Astrocyte of the cerebellum (primary cell): ENCODE data around the gene MOK.

ENCODE experiments used
- DNase-seq: peaks from one replicate; pipeline ENCODE4 v3.0.0-alpha.2; 2011; ENCODE audit warnings: low read depth
- H3K4me3 ChIP-seq: 2 replicates; pipeline ENCODE4 v1.5.1; 2011; ENCODE audit warnings: mild to moderate bottlenecking, low read depth, low read length, moderate library complexity
- in situ Hi-C: cut with HindIII; loops from 2 replicates; pipeline ENCODE4 v1.10.0; 2017; ENCODE audit warnings: low sequenced_read_pairs
- TF ChIP-seq, protein P1 (sequence below): IDR thresholded peaks from 2 replicates; pipeline ENCODE4 v1.5.1; 2012; ENCODE audit warnings: low read length, low read depth, moderate library complexity, mild to moderate bottlenecking; ENCODE audit errors: missing control alignments

The MOK gene

DNA sequence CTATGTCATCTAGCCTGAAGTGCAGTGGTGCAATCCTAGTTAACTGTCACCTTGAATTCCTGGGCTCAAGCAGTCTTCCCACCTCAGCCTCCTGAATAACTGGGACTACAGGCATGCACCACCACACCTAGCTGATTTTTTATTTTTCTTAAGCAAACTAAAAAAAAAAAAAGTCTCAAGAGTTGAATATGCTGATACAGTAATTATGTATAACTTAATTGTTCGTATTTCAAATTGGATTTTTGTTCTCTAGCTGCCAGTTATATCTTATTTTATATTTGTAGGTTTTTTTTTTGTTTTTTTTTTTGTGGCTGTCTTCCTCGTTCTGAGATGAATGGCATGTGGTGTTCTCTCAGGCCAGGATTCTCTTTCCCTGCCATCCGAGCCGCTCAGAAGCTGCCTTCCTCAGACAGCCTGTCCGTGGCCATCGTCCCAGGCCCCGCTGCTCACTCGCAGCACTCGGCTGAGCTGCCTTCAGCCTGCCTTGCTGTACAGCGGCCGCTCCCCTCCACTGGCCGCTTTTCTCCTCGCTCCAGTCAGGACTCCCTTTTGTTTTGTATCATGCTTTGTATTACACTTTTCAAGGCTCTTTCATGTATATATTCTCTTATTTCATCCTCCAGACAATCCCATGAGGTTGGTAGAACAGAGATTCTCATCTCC, 112.0 kb downstream of the MOK start:
- H3K4me3 ChIP-seq: no peak overlapping the region
- in situ Hi-C loops: no loop called here
- TF ChIP-seq, protein P1, sequence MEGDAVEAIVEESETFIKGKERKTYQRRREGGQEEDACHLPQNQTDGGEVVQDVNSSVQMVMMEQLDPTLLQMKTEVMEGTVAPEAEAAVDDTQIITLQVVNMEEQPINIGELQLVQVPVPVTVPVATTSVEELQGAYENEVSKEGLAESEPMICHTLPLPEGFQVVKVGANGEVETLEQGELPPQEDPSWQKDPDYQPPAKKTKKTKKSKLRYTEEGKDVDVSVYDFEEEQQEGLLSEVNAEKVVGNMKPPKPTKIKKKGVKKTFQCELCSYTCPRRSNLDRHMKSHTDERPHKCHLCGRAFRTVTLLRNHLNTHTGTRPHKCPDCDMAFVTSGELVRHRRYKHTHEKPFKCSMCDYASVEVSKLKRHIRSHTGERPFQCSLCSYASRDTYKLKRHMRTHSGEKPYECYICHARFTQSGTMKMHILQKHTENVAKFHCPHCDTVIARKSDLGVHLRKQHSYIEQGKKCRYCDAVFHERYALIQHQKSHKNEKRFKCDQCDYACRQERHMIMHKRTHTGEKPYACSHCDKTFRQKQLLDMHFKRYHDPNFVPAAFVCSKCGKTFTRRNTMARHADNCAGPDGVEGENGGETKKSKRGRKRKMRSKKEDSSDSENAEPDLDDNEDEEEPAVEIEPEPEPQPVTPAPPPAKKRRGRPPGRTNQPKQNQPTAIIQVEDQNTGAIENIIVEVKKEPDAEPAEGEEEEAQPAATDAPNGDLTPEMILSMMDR: no peak
- DNase-seq: no peak

DNA sequence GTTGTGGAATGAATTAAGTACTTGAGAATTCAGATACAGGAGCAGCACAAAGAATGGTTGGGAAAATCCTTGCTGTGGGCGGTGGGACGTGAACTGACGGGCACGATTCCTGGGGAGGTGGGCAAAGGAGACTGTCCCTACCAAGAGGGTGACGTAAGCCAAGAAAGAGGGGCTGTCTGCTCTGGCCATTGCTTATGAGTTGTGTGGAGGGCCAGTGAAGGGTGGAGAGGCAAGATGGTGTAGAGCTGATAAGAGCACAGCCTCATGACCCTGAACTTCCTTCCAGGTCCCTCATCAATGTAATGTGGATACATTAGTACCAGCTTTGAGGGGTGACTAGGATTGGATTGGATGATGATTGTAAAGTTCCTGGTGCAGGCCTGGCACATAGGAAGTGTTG, 115.1 kb downstream of the MOK start:
- TF ChIP-seq, protein P1: no peak
- H3K4me3 ChIP-seq: no peak overlapping the region
- no peak for DNase-seq
- in situ Hi-C loops: no loop called here

DNA sequence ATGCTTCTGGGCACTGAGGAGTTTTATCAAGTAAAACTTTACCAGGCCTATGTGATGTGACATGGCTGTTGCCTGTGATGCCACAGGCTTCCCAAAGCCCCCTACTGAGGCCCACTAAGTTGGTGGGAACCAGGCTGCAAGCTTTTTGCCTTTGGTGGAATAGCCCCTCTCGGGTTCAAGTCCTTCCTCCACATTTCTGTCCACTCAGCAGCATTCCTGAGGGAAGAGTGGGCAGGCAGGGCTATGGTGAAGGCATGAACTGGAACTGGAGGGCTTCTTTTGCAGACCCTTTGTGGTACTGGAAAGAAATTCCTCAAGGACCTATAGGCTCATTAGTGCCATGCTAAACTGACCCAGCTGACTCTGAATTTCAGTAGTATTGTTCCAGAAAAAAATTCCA, 116.8 kb downstream of the MOK start:
- TF ChIP-seq, protein P1: no peak
- in situ Hi-C loops: no loop called here
- H3K4me3 ChIP-seq: no peak overlapping the region
- no peak for DNase-seq

DNA sequence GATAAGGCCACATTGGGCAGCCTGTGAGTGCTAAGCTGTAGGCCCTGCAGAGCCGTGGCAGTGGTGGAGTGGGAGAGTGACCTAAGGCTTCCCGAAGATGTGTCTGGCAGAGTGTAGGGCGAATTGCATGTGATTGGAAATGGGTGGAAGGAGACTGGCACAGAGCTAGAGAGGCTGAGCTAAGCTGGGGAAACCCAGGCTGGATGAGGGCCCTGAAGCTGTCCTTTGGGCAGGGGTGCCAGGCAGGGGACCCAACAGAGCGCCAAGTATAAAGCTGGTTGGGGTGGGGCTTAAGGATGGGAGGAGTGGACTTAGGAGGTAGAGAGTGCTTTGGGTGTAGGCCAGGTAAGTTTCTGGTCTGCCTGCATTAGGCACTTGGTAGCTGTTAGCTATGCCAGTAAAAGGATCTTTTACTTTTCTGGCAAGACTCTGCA, 117.4 kb downstream of the MOK start:
- in situ Hi-C loops: no loop called here
- TF ChIP-seq, protein P1: no peak
- no peak for DNase-seq
- H3K4me3 ChIP-seq: no peak overlapping the region

DNA sequence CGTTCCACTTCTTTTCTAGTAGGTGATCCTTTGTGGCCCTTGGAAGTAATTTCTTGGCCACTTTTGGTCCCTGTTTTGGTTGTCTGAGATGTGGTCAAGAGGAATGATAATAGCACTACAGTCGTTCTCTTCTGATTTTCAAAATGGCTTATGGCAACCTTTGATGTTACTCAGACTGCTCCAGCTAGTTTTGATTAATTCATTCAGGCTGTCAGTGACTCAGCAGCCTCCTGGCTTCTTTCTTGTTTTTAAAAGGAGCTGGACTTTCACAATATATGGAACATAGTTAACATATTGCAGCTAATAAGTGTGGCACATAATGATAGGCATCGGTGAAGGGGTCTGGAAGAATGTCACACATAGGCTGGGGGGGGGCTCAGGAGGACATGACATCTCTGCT, 117.9 kb downstream of the MOK start:
- peak; percentile 82 for DNase-seq

DNA sequence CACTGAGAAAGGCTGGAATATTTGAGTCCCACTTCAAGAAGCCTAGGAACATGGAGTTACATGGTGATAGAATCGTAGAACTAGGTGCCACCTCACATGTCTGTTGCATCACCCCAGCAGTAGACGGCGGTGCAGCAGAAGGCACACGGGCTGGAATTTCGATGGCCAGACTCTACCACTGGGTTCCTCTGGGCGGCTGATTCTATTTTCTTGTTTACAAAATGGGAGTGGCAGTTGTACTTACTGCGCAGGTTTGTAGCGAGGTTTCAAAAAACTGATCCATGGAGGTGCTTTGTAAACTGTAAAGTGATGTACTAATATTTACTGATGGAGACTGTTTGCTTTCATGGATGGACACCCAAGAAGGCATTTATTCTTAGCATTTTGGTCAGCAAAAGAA, 119.6 kb downstream of the MOK start:
- H3K4me3 ChIP-seq: no peak overlapping the region
- no peak for DNase-seq
- in situ Hi-C loops: no loop called here
- TF ChIP-seq, protein P1: no peak

More for the DNA sequence above, 117.9 kb downstream of the MOK start:
- in situ Hi-C loops: no loop called here
- H3K4me3 ChIP-seq: no peak overlapping the region
- TF ChIP-seq, protein P1: no peak
